ENCODE data around the gene PRSS21.

The PRSS21 gene

GRCh38 chr16:2846511-2847310 lies 29.7 kb downstream of the PRSS21 start:
- no peak for DNase-seq

DNA sequence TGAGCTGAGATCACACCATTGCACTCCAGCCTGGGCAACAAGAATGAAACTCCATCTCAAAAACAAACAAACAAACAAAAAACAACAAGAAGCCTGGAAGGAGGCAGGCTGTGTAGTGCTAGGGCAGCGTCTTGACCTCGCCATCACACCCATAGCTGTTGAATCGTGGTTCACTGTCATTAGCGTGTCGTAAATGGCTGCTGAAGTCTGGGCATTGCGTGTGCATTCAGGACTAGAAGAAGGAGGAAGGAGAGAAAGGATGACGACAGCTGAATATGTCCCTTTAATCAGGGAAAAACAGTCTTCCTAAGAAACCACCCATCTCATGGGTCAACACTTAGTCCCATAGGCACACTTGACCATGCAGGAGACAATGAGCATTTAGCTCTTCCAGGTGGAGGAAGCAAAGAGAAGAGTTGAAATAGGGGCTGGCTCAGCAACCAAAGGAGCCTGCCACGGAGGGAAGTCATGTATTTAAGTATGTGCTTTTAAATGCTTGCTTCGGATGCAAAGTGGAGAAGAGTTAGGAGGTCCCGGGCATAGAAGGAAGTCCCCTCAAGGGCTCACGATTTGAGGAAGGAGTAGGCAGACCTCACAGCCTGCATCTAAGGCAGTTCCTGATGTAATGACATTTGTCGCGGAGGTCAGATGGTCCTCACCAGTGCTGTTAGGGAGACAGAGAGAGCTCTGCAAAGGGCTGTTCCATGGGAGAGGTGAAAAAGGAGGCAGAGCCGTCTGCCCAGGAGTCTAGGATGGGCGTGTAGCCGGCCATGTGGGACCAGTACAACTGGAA lies 32.1 kb downstream of the PRSS21 start:
- no peak for DNase-seq

DNA sequence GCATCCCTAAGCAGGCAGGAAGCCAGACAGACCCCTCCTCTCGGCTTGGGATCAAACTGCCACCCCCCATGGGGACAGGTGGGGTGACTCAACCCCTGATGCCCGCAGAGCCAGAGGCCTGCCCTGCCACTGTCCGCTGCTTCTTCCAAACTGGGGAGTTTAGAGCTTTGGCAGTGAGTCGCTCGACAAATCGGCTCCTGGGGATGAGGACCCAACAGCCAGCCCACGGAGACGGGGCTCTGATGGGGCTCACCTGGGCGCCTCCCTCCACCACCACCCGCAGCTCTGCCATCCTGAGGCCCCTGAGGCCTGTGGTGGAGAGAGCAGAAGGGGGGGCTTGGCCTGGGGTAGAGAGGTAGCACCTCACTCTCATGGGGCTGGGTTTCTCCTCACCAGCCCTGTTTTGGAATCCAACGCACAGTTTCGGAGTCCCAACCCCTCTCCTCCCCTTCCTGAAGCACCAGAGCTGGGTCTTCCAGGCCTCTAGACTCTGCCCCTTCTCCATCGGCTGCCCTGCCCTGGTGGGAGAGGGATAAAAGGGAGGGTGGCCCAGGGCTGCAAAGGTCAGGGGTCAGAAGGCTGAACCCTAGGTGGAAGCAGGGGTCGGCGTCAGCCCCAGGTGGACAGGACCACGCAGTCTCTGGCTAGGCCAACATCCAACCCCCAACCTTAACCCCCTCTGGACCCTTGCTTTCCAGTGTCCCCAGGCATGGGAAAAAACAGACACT lies 35.1 kb downstream of the PRSS21 start:
- no peak for DNase-seq

DNA sequence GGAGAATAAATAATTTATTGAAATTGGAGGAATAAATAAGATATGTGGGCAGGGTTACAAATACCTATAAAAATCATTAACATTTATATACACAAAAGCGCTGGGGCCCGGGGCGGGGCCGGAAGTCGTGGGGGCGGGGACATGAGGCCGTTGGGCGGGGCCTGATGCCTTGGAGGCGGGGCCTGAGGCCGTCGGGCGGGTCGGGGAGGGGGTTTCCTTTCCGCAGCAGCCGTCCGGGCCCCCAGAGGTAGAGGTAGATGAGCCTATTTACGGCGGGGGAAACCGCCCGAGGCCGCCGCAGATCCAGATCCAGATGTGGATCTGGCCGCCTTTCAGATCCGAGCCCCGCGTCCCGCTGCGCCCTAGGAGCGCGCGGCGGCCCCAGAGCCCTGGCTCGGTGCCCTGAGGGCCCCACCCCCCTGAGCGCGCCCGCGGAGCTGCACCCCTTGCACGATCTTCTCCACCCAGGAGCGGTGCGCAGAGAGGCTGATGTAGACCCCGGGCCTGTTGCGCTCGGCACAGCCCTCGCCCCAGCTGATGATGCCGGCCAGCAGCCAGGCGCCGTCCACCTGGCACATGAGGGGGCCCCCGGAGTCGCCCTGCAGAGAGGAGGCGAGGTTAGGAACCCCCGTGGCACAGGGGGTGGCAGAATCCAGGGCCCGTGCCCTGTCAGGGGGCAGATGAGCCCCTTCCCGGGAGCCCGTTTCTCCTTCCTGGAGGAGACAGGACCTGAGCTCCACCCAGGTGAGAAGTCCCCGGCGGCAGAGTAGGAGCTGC lies 35.9 kb downstream of the PRSS21 start:
- DNase-seq, result no peak

DNA sequence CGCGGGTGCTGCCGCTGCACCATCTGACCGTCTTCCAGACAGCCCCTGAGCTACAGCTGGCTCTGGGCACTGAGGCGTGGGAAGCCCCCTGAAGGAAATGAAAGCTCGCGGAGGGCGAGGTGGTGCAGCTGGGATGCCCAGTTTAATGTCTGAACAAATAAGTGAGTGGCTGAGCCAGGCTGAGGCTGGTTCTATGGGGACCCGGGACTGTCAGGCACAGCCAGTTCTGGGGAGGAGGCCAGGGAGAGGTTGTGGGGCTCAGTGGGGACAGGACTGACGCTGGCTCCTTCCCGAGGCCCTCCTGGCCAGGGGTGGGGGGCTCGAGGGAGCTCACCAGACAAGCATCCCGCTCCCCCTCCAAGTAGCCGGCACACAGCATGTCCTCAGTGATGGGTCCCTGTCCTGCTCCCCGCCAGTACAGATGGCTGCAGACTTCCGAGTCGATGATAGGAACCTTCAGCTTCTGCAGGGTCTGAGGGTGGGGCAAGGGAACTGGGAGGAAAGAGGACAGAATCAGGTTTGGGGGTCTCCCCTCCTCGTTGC lies 36.6 kb downstream of the PRSS21 start:
- DNase-seq, result no peak

GRCh38 chr16:2854700-2855309 lies 37.8 kb downstream of the PRSS21 start:
- DNase-seq, result no peak

GRCh38 chr16:2855536-2855935 lies 38.5 kb downstream of the PRSS21 start:
- no peak for DNase-seq

GRCh38 chr16:2856061-2856670 lies 39.1 kb downstream of the PRSS21 start:
- no peak for DNase-seq

GRCh38 chr16:2856686-2857450 lies 39.8 kb downstream of the PRSS21 start:
- no peak for DNase-seq

- DNase-seq, result no peak
Measured at GRCh38 chr16:2857451-2858244, 40.6 kb downstream of the PRSS21 start, which contains the start of gene PRSS22. Gene PRSS22, minus strand, starts transcription at chr16:2858170. Its CDS starts 66 bp downstream, at chr16:2858104.

DNA sequence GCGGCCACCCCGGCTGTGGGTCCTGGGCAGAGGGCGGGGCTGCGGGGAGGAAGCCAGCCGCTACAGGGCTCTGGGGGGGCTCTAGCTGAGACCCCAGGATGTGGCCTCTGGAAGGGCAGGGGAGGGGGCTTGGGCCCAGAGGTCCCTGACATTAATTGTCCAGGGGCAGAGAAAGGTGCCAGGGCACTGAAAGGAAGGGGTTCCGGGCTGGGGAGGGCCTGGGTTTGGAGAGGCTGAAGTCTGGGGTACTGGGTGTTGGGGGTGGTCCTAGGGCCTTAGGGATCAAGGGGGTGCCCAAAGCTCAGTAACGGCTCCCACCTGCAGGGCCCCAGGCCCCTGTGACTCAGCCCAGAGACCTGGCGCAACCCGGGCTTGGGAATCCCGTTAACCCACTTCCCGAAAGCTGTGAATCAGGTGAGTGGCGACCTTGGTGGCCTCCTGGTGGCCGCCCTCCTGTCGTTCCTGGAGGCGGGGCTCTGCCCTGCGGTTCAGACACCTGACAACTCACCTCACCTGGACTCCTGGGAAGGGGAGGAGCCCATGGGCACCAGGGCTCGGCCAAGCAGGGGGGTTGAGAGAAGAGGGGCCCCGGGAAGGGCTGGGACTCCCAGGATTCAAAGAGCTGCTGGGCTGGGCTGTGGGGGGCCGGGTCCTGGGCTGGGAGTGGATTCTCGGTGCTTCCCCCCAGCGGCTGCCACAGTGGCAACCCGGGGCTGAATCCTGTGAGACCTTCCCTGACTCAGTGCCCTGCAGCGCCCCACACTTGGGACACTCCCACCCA lies 41.4 kb downstream of the PRSS21 start:
- no peak for DNase-seq

- no peak for DNase-seq
Measured at GRCh38 chr16:2859686-2860265, 42.7 kb downstream of the PRSS21 start.

GRCh38 chr16:2860826-2861567 lies 44.0 kb downstream of the PRSS21 start:
- no peak for DNase-seq

DNA sequence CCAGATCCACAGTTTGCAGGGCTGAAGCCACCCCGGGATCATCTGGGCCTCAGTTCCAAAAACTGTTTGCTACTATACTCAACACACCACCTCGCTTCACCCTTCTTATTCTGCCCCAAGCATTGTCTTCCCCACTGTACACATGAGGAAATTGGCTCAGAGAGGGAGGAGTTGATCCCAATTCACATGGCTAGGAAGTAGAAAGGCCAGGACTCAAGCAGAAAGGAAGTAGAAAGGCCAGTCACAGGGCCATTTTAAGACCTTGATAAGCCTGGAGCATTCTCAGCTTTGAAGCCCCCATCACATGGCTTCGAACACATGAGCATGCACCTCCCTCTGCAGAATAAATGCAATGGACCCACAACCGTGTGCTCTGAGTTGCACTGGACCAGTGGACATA lies 48.6 kb downstream of the PRSS21 start:
- no peak for DNase-seq

DNA sequence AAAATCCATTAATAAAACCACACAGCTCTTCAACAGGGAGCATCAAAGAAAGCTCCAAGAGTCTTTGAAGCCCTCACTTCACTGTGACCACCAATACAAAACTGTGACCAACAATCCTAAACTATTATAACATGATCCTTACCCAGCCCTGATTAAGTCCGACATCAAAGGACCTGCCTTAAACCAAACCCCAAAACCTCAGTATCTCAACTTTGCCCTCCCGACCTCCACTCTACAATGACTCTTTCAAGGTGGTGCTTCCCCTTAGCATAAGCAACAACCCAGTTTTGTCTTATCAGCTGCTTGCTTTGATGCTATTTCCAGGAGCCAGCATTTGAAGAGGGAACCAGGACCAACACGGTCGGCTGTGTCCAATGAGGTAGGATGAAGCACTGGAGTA lies 49.4 kb downstream of the PRSS21 start:
- DNase-seq, result no peak

- DNase-seq, result no peak
Measured at GRCh38 chr16:2867661-2867986, 50.6 kb downstream of the PRSS21 start.

- peak; percentile 90 for DNase-seq
Measured at GRCh38 chr16:2867987-2868789, 51.2 kb downstream of the PRSS21 start.
